H1 (cell line): ENCODE data around the gene CACNA1C.

Experiments used
- CREB1 ChIP-seq: IDR thresholded peaks from 2 replicates; pipeline ENCODE4 v1.6.1; 2012; ENCODE audit warnings: inconsistent platforms
- EZH2 ChIP-seq: fragments of 200-600 bp; sonication (generic); IDR thresholded peaks from 2 replicates; pipeline ENCODE4 v1.7.1; 2012; ENCODE audit warnings: low read depth, mild to moderate bottlenecking, moderate library complexity, low read length, inconsistent platforms; ENCODE audit not compliant: severe bottlenecking
- POLR2A ChIP-seq, 2 experiments: IDR thresholded peaks; 1 replicate in 1 of 2; 2 replicates in 1 of 2; pipeline ENCODE4 v1.6.1; 2011; ENCODE audit warnings: low read depth in 2 of 2, low read length in 2 of 2, mild to moderate bottlenecking in 2 of 2; ENCODE audit errors: control extremely low read depth in 1 of 2
- POLR2AphosphoS5 ChIP-seq: IDR thresholded peaks from 2 replicates; pipeline ENCODE4 v1.6.1; 2011; ENCODE audit warnings: low read depth, low read length
- RAD21 ChIP-seq, 2 experiments: IDR thresholded peaks in 1 of 2; conservative IDR thresholded peaks in 1 of 2; 2 replicates each; pipeline ENCODE4 v1.6.1; 2011; ENCODE audit warnings: low read depth in 2 of 2, low read length in 2 of 2, improper control_type of control experiment in 1 of 2, inconsistent platforms in 1 of 2, mild to moderate bottlenecking in 1 of 2, moderate library complexity in 1 of 2
- RNF2 ChIP-seq: fragments of 200-900, 300-1000 bp; sonication (generic); IDR thresholded peaks from 2 replicates; pipeline ENCODE4 v1.7.1; 2016; ENCODE audit warnings: borderline replicate concordance, low read depth, mild to moderate bottlenecking, antibody characterized with exemption, low read length; ENCODE audit not compliant: poor library complexity, severe bottlenecking; ENCODE audit errors: missing control alignments
- RXRA ChIP-seq: IDR thresholded peaks from 2 replicates; pipeline ENCODE4 v1.6.1; 2011; ENCODE audit warnings: low read depth, mild to moderate bottlenecking, low read length, moderate library complexity; ENCODE audit not compliant: insufficient read depth
- TF ChIP-seq, protein P1 (sequence below), 3 experiments: IDR thresholded peaks; 1 replicate in 2 of 3; 2 replicates in 1 of 3; pipeline versions ENCODE4 v1.5.1 to v1.6.1; 2011; ENCODE audit warnings: low read length in 3 of 3, mild to moderate bottlenecking in 3 of 3, inconsistent platforms in 2 of 3, low read depth in 1 of 3, moderate library complexity in 1 of 3; ENCODE audit not compliant: insufficient read depth in 1 of 3; ENCODE audit errors: control extremely low read depth in 1 of 3

DNA sequence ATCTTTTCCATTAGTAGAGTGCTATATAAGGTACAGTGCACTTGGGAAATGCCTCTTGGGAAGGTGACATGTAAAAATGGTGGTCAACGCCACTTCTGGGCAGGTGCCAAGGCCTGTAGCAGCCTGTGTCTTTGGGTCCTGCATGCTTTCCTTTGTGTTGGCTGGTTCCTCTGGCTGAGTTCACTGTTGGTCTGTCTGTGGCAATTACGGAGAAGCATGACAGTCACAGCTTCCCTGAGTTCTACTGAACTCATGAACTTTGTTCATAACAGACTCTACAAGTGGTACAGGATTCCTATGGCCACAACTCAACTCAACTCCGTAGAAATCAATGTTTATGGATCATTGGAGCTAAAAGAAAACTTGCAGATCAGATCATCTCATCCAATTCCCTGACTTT is 98.0 kb downstream of the CACNA1C start:
- TF ChIP-seq RXRA, result no peak
- TF ChIP-seq RAD21 (IDR thresholded peaks at IDR 0.05 in 1 of 2, conservative IDR thresholded peaks at IDR 0.05 in 1 of 2; ENCODE audit: low read depth in 2 of 2, low read length in 2 of 2), result no peak
- TF ChIP-seq POLR2AphosphoS5, result no peak
- TF ChIP-seq RNF2, result no peak
- TF ChIP-seq POLR2A (IDR thresholded peaks at IDR 0.05; ENCODE audit: control extremely low read depth in 1 of 2, low read depth in 2 of 2, low read length in 2 of 2), result no peak
- TF ChIP-seq EZH2, result no peak
- no peak for TF ChIP-seq CREB1
- TF ChIP-seq, protein P1, sequence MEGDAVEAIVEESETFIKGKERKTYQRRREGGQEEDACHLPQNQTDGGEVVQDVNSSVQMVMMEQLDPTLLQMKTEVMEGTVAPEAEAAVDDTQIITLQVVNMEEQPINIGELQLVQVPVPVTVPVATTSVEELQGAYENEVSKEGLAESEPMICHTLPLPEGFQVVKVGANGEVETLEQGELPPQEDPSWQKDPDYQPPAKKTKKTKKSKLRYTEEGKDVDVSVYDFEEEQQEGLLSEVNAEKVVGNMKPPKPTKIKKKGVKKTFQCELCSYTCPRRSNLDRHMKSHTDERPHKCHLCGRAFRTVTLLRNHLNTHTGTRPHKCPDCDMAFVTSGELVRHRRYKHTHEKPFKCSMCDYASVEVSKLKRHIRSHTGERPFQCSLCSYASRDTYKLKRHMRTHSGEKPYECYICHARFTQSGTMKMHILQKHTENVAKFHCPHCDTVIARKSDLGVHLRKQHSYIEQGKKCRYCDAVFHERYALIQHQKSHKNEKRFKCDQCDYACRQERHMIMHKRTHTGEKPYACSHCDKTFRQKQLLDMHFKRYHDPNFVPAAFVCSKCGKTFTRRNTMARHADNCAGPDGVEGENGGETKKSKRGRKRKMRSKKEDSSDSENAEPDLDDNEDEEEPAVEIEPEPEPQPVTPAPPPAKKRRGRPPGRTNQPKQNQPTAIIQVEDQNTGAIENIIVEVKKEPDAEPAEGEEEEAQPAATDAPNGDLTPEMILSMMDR (IDR thresholded peaks at IDR 0.05; ENCODE audit: control extremely low read depth in 1 of 3, insufficient read depth in 1 of 3, low read depth in 1 of 3, low read length in 3 of 3), result no peak
